ENCODE data around the gene OXSR1.

OXSR1 gene

DNA sequence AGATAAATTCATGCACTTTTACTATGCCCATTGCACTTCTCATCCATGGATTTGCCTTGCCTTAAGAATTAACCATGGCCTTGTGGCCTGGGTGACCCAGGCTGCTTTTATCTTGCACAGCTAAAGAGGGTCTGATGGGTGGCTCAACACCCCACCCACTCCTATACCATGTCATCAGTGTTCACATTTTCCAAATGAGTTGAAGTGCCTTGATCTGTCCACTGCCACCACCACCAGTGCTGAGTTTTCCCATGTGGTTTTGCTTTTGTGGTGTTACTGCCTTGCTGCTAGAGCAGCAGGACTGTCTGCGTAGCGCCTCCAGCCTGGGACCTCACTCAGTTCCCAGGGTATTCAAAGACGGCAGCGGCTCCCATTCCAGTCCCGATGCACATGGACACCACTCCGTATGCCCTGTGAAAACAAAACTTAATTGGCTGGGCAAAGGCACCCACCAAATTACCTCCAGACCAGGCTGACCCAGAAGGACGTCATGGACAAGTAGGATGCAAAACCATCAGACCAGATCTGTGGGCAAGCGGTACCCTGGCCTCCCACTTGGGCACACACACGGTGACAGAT is 42.5 kb upstream of the OXSR1 start:
- TF ChIP-seq GATA2 (IDR thresholded peaks at IDR 0.05; ENCODE audit: low read depth, low read length) (no peak), GATA3 (IDR thresholded peaks at IDR 0.05; ENCODE audit: low read depth, low read length) (no peak)

DNA sequence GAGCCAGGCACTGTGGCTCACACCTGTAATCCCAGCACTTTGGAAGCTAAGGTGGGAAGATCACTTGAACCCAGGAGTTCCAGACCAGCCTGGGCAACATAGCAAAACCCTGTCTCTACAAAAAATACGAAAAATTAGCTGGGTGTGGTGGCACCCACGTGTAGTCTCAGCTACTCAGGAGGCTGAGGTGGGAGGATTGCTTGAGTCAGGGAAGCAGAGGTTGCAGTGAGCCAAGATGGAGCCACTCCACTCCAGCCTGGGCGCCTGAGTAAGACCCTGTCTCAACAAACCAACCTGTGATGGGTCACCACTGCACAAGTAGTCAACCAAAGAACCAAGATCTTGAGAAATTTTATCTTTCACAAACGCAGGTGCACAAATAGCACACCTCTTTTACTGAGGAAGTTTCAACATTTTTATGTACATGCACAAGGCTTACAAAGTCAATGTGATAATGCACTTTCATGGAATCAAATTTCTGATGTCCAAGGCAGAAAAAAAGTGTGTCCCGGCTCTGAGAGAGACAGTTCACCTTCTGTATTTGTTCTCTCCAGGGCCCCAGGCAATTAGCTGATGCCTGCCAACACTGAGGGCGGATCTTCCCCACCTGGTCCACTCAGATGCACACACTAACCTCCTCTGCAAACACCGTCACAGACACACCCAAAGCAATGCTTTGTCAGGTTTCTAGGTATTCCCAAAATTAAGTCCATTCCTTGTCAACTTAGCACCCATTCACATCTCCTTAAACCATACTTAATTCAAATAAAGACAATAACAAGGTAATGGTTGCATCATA is 40.8 kb upstream of the OXSR1 start:
- no peak for TF ChIP-seq GATA2 (IDR thresholded peaks at IDR 0.05; ENCODE audit: low read depth, low read length)
- no peak for TF ChIP-seq GATA3 (IDR thresholded peaks at IDR 0.05; ENCODE audit: low read depth, low read length)

GRCh38 chr3:38125305-38126120 is 39.8 kb upstream of the OXSR1 start:
- TF ChIP-seq GATA3 (IDR thresholded peaks at IDR 0.05; ENCODE audit: low read depth, low read length) (no peak), GATA2 (IDR thresholded peaks at IDR 0.05; ENCODE audit: low read depth, low read length) (no peak)

GRCh38 chr3:38126121-38126892 is 39.0 kb upstream of the OXSR1 start:
- TF ChIP-seq GATA2 (IDR thresholded peaks at IDR 0.05; ENCODE audit: low read depth, low read length) (no peak), GATA3 (IDR thresholded peaks at IDR 0.05; ENCODE audit: low read depth, low read length) (no peak)

GRCh38 chr3:38127611-38128302 is 37.6 kb upstream of the OXSR1 start:
- TF ChIP-seq GATA3 (IDR thresholded peaks at IDR 0.05; ENCODE audit: low read depth, low read length) (no peak), GATA2 (IDR thresholded peaks at IDR 0.05; ENCODE audit: low read depth, low read length) (no peak)

DNA sequence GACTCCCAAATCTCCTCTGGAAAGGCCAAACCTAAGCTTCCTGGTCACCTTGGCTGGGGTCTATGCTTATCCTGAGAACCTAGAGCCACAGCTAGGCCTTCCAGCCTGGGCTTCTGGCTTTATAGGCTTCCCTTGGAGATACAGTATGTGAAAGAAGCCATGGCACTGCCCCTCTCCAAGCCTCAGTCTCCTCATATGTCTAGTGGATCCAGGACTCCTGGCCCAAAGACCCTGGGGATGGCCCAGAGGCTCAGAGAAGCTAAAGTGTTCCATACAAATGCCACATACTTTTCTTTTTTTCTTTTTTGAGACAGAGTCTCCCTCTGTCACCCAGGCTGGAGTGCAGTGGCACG is 37.1 kb upstream of the OXSR1 start:
- TF ChIP-seq GATA3 (IDR thresholded peaks at IDR 0.05; ENCODE audit: low read depth, low read length) (no peak), GATA2 (IDR thresholded peaks at IDR 0.05; ENCODE audit: low read depth, low read length) (no peak)

GRCh38 chr3:38129058-38129457 is 36.3 kb upstream of the OXSR1 start:
- TF ChIP-seq GATA3 (IDR thresholded peaks at IDR 0.05; ENCODE audit: low read depth, low read length) (no peak), GATA2 (IDR thresholded peaks at IDR 0.05; ENCODE audit: low read depth, low read length) (no peak)

- no peak for TF ChIP-seq GATA2 (IDR thresholded peaks at IDR 0.05; ENCODE audit: low read depth, low read length)
- TF ChIP-seq GATA3 (IDR thresholded peaks at IDR 0.05; ENCODE audit: low read depth, low read length): no peak
Measured at GRCh38 chr3:38130631-38131065, 34.7 kb upstream of the OXSR1 start.

GRCh38 chr3:38131621-38132369 is 33.5 kb upstream of the OXSR1 start:
- TF ChIP-seq GATA2 (IDR thresholded peaks at IDR 0.05; ENCODE audit: low read depth, low read length): no peak
- no peak for TF ChIP-seq GATA3 (IDR thresholded peaks at IDR 0.05; ENCODE audit: low read depth, low read length)

GRCh38 chr3:38133209-38133556 is 32.2 kb upstream of the OXSR1 start:
- no peak for TF ChIP-seq GATA2 (IDR thresholded peaks at IDR 0.05; ENCODE audit: low read depth, low read length)

DNA sequence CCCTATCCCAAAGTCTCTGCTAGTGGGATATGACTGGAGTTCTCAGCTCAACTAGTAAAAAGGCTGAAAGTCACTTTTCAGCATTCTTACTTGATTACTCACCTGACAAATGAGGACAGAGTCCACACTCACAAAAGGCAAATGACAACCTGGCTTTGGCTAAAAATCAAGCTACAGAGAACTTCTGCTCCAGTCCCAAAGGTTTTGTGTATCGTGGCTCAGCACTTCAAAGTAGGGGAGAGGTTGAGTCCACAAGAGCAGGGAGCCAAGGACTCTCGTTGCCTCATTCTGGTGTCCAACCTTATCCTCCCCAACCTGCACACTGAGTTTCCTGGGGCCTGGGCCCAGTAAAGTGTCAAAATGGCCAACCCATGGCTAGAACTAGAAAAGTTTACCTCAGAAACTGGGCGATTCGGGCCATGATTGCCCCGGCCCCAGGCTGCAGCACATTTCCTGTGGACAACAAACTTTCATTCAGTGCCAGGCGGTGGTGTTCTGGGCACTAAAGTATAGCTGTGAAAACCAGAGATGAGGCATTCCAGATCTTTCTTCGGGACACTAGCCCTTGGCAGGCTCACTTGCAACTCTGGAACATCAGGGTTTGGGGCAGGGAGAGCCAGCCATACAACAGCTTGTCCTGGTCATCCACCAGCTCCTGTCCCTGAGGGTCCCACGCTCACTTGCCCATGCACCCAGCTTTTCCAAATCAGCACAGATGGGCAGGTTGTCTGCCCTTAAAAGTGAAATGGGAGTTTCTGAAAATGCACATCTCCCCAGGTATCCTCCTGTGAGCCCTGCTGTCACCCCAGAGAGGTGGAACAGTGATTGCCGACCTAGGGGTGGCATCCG is 31.6 kb upstream of the OXSR1 start:
- no peak for TF ChIP-seq GATA2 (IDR thresholded peaks at IDR 0.05; ENCODE audit: low read depth, low read length)
- TF ChIP-seq GATA3 (IDR thresholded peaks at IDR 0.05; ENCODE audit: low read depth, low read length): no peak

GRCh38 chr3:38136393-38136776 is 29.0 kb upstream of the OXSR1 start:
- no peak for TF ChIP-seq GATA3 (IDR thresholded peaks at IDR 0.05; ENCODE audit: low read depth, low read length)
- no peak for TF ChIP-seq GATA2 (IDR thresholded peaks at IDR 0.05; ENCODE audit: low read depth, low read length)
